KOPT-K1 (cell line): ENCODE measurements around the gene DCLK1.
"Not testable (repeated sequence)": the region's sequence is repeated elsewhere in the genome, so short reads cannot be mapped to it uniquely, and the experiment has no call there.

Source experiments
- H3K27ac ChIP-seq: fragments of 200-600 bp; sonication (generic); 2 replicates; pipeline ENCODE4 v1.5.1; 2016; ENCODE audit warnings: antibody characterized with exemption, mild to moderate bottlenecking, low read depth, low read length; ENCODE audit not compliant: poor library complexity, severe bottlenecking
- H3K36me3 ChIP-seq: fragments of 200-600 bp; sonication (generic); 2 replicates; pipeline ENCODE4 v1.5.1; 2017; ENCODE audit warnings: antibody characterized with exemption, mild to moderate bottlenecking, low read length, moderate library complexity; ENCODE audit not compliant: insufficient read depth
- H3K9me3 ChIP-seq: fragments of 200-600 bp; sonication (generic); 2 replicates; pipeline ENCODE4 v1.5.1; 2017; ENCODE audit warnings: antibody characterized with exemption, low read length, mild to moderate bottlenecking; ENCODE audit not compliant: insufficient read depth, poor library complexity, severe bottlenecking

Gene DCLK1

GRCh38 chr13:36082396-36082795 is 48.8 kb downstream of the DCLK1 start:
- no peak overlapping the region for H3K27ac ChIP-seq
- no peaks in the 10 kb centered on the region for H3K36me3 ChIP-seq
- no peaks in the 10 kb centered on the region for H3K9me3 ChIP-seq

DNA sequence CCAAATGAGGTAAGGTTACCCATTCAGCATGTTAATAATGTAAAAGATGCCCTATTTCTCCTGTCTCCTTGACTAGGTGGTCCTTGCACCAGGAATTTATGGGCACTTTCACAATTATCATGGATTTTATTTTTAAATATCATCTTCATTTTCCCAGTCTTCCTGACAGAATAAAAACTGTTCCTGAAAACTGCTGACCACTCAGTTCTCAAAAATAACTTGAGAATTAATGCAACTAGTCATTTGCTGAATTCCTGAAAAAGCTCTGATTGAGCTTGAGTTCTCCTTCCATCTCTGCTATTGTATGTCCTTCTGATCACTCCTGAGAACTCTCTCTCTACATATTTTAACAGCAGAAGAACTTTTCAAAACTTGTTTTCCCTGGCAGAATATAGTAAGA is 55.0 kb downstream of the DCLK1 start:
- no peaks in the 10 kb centered on the region for H3K9me3 ChIP-seq
- H3K27ac ChIP-seq = no peak overlapping the region
- H3K36me3 ChIP-seq = no peaks in the 10 kb centered on the region

DNA sequence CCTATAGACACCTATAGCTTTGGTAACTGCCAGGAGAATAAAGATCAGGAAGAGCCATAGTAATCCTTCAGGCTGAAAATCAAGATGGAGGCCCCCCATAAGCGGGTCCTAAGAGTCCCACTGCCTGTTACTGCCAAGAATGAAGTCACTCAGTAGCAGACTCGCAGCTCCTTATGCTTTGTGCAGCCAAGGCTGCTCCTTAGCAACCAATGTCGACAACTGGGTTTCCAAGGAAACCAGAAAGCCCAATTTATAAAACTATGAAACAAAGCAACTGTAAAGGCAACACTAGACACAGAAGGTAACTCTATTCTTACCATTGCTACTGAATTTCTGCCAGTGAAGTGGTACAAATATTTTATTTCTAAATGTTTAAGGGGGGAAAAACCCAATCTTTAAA is 56.5 kb downstream of the DCLK1 start:
- H3K36me3 ChIP-seq = no peaks in the 10 kb centered on the region
- no peaks in the 10 kb centered on the region for H3K9me3 ChIP-seq
- H3K27ac ChIP-seq = no peak overlapping the region

DNA sequence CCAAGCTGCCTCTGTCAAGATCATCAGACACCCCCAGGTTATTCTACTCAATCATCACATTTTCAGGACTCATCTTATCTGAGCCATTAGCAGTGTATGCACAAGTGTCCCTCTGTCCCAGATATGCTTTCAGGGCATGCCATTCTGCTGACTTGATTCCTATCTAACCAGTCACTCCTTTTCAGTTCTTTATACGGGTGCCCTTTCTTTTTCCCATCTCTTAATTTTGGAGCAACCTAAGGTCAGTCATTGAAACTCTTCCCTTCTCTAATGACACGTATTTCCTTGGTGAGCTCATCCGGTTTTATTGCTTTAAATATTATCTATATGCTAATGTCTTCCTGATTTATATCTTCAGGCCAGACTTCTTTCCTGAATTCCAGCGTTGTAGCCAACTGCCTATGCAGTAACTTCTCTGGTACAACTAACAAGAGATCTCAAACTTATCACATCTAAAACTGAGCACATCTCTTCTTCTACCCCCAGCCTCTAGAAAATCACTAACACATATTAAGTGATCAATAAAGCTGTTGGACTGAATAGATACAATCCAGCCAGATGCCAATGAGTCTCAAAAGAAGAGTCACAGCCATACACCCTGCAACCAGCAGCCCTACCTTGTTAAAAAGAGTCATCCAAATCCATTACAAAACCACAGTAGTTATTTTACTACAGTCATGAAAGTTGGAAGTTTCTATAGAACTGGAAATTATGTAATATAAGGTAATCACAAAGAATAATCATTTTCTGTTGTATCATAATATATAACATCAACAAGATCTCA is 58.8 kb downstream of the DCLK1 start:
- H3K27ac ChIP-seq = no peak overlapping the region

DNA sequence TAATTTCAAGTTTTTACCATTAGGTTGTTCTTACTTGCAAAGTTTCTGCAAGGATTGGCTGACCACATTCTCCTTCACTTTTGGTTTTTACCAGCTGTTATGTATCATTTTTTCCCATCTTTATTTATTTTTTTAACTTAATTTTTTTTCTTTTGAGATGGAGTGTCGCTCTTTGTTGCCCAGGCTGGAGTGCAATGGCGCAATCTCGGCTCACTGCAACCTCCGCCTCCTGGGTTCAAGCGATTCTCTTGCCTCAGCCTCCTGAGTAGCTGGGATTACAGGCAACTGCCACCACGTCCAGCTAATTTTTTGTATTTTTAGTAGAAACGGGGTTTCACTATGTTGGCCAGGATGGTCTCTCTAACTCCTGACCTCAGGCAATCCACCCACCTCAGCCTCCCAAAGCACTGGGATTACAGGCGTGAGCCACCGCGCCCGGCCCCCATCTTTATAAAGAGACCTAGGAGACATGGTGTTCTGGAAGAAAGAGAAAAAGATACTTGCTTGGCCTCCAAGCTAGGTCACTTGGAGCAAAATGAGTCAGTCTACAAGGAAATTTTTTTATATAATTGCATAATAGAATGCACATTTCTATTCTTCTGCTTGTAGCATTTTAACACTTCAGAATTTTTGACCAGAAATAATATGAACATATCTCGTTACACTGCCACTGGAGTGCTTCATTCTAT is 60.5 kb downstream of the DCLK1 start:
- H3K36me3 ChIP-seq, H3K27ac ChIP-seq, H3K9me3 ChIP-seq: not testable (repeated sequence)

More for the DNA sequence above, 58.8 kb downstream of the DCLK1 start:
- H3K9me3 ChIP-seq = no peaks in the 10 kb centered on the region
- no peaks in the 10 kb centered on the region for H3K36me3 ChIP-seq

GRCh38 chr13:36069881-36070366 is 61.3 kb downstream of the DCLK1 start:
- no peak overlapping the region for H3K27ac ChIP-seq
- no peaks in the 10 kb centered on the region for H3K36me3 ChIP-seq
- H3K9me3 ChIP-seq = no peaks in the 10 kb centered on the region

- H3K27ac ChIP-seq = no peak overlapping the region
- H3K36me3 ChIP-seq = no peaks in the 10 kb centered on the region
Measured at GRCh38 chr13:36068991-36069390, 62.2 kb downstream of the DCLK1 start.

DNA sequence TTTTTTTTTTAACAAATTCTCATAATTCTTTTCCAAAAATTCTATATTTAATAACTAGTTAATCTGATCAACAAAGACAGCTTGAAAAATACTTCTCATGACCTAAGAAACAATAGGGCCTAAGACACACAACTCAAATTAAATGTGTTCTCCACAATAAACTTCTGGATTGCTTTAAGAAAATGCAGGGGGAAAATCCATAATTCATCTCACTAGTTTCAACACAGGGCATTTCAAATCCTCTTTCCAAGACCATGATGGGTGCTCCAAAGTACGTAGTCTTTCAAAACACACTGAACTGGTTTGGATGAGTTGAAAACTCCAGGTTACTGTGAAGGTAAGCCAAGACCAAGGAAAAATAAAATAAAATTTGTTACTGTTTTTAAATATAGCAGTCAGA is 62.6 kb downstream of the DCLK1 start:
- H3K36me3 ChIP-seq = no peaks in the 10 kb centered on the region
- no peak overlapping the region for H3K27ac ChIP-seq
- H3K9me3 ChIP-seq = no peaks in the 10 kb centered on the region

More at GRCh38 chr13:36068991-36069390, 62.2 kb downstream of the DCLK1 start:
- H3K9me3 ChIP-seq = no peaks in the 10 kb centered on the region

DNA sequence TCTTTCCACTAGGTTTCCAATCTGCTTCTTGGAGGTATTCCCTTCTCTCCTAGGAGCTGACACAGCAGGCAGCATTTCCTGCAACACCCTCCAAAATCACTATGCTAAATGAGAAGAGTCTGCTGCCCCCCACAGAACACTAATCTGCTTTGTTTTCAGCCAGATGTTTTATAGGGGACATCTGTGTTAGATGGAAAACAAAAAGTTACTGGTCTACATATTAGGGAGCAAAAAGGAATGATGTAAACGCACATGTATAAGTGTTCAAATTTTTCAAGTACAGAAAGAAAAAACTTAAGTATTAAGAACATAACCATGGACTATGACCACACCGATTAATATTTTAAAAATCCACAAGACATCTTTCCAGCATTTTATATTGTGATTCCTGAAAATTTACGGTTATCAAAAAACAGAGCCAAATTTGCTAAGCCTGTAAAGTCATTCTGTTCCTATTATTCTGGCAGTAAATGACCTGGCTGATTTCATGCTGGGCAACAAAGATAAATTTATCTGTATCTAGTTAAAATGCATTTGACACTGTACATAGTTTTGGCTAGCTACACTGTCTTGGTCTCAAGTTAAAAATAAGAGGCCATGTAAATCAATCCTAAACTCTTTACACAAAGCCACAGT is 63.3 kb downstream of the DCLK1 start:
- H3K36me3 ChIP-seq = no peaks in the 10 kb centered on the region
- no peak overlapping the region for H3K27ac ChIP-seq
- H3K9me3 ChIP-seq = no peaks in the 10 kb centered on the region

- no peaks in the 10 kb centered on the region for H3K36me3 ChIP-seq
- H3K27ac ChIP-seq = no peak overlapping the region
- H3K9me3 ChIP-seq = no peaks in the 10 kb centered on the region
Measured at GRCh38 chr13:36062249-36062648, 68.9 kb downstream of the DCLK1 start.

GRCh38 chr13:36061621-36062020 is 69.6 kb downstream of the DCLK1 start:
- H3K27ac ChIP-seq = no peak overlapping the region
- no peaks in the 10 kb centered on the region for H3K36me3 ChIP-seq
- H3K9me3 ChIP-seq = no peaks in the 10 kb centered on the region

- Histone ChIP-seq H3K36me3 (no peaks in the 10 kb centered on the region), H3K9me3 (no peaks in the 10 kb centered on the region), H3K27ac (no peak overlapping the region)
Measured at GRCh38 chr13:36061054-36061453, 70.1 kb downstream of the DCLK1 start.

- Histone ChIP-seq H3K9me3 (no peaks in the 10 kb centered on the region), H3K27ac (no peak overlapping the region), H3K36me3 (no peaks in the 10 kb centered on the region)
Measured at GRCh38 chr13:36059321-36059720, 71.9 kb downstream of the DCLK1 start.

DNA sequence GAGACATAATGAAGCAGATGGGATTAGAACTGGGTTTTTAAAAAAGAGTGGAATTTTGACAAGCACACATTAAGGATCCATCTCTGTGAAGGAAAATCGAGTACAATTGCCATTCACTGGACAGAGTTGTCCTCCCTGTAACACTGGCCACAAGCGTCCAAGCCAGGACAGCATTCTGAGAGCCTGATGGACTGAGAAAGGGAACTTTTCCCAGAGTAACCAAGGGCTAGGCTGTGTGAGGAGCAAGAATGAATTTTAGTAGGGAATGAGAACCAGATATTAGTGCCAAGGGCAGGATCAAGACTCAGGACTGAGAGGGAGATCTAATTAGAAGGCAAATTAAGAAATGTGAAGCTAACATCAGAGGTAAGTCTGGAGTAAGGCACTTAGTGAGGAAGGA is 73.1 kb downstream of the DCLK1 start:
- Histone ChIP-seq H3K27ac (no peak overlapping the region), H3K36me3 (no peaks in the 10 kb centered on the region), H3K9me3 (no peaks in the 10 kb centered on the region)

DNA sequence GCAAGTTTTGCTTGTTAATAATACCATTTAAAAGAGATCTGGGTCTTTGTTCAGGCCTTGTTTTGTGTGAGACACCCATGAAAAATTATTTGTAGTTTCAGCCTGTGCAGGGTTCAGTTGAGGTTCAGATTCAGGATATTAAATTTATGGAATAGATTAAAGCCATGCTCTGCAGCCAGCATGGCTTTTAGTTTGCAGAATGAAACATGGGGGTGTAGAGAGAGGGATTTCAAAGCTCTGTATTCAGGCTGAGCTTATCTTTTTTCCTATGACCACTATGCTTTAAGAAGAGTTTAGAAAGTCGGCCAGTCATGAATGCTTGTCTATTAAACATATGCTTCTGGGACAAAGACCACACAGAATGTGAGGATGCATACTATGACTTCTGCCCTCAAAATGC is 73.6 kb downstream of the DCLK1 start:
- Histone ChIP-seq H3K36me3 (no peaks in the 10 kb centered on the region), H3K9me3 (no peaks in the 10 kb centered on the region), H3K27ac (no peak overlapping the region)
